Adipocyte (in vitro differentiated cells): ENCODE results near the gene SOX6.
A peak's percentile ranks its signal among the peaks of the same experiment; 100 is the strongest.

Experiments
- DNase-seq: peaks from one replicate; pipeline ENCODE4 v3.0.0-alpha.2; 2015; ENCODE audit warnings: low read depth
- H3K27me3 ChIP-seq: replicated peaks from 2 replicates; pipeline ENCODE4 v1.7.0; 2013; ENCODE audit warnings: mild to moderate bottlenecking, low read length, moderate library complexity; ENCODE audit not compliant: control insufficient read depth, insufficient read depth
- H3K36me3 ChIP-seq: 2 replicates; pipeline ENCODE4 v1.7.0; 2013; ENCODE audit warnings: low read length, mild to moderate bottlenecking, moderate library complexity; ENCODE audit not compliant: control insufficient read depth, insufficient read depth, severe bottlenecking
- H3K4me1 ChIP-seq: 2 replicates; pipeline ENCODE4 v1.7.0; 2013; ENCODE audit warnings: mild to moderate bottlenecking, low read length, moderate library complexity; ENCODE audit not compliant: control insufficient read depth, insufficient read depth
- H3K4me3 ChIP-seq: 2 replicates; pipeline ENCODE4 v1.7.0; 2013; ENCODE audit warnings: mild to moderate bottlenecking, low read length, moderate library complexity
- H3K9ac ChIP-seq: 2 replicates; pipeline ENCODE4 v1.7.0; 2013; ENCODE audit warnings: mild to moderate bottlenecking, low read length, moderate library complexity
- H3K9me3 ChIP-seq: 2 replicates; pipeline ENCODE4 v1.7.0; 2013; ENCODE audit warnings: mild to moderate bottlenecking, low read length, moderate library complexity; ENCODE audit not compliant: control insufficient read depth

Gene SOX6

GRCh38 chr11:16266021-16266420 lies 90.3 kb downstream of the SOX6 start:
- Histone ChIP-seq H3K9ac (no peak overlapping the region), H3K9me3 (peaks cover 8% of the 10 kb centered on the region), H3K4me3 (no peak overlapping the region), H3K27me3 (no peaks in the 10 kb centered on the region), H3K36me3 (no peaks in the 10 kb centered on the region), H3K4me1 (no peaks in the 10 kb centered on the region)
- no peak for DNase-seq

- Histone ChIP-seq H3K4me1 (no peaks in the 10 kb centered on the region), H3K36me3 (no peaks in the 10 kb centered on the region), H3K4me3 (no peak overlapping the region), H3K9me3 (peaks cover 8% of the 10 kb centered on the region), H3K27me3 (no peaks in the 10 kb centered on the region), H3K9ac (no peak overlapping the region)
- no peak for DNase-seq
Observed at GRCh38 chr11:16265022-16265421, 91.3 kb downstream of the SOX6 start.

- no peak overlapping the region for H3K9ac ChIP-seq
- no peak overlapping the region for H3K4me3 ChIP-seq
- H3K36me3 ChIP-seq, result no peaks in the 10 kb centered on the region
- H3K4me1 ChIP-seq, result no peaks in the 10 kb centered on the region
- DNase-seq, result no peak
- H3K9me3 ChIP-seq, result peaks cover 8% of the 10 kb centered on the region
- no peaks in the 10 kb centered on the region for H3K27me3 ChIP-seq
Observed at GRCh38 chr11:16262645-16262955, 93.7 kb downstream of the SOX6 start.

GRCh38 chr11:16261836-16262644 lies 94.3 kb downstream of the SOX6 start:
- Histone ChIP-seq H3K27me3 (no peaks in the 10 kb centered on the region), H3K4me3 (no peak overlapping the region), H3K36me3 (no peaks in the 10 kb centered on the region), H3K9me3 (peaks cover 8% of the 10 kb centered on the region), H3K9ac (no peak overlapping the region), H3K4me1 (no peaks in the 10 kb centered on the region)
- no peak for DNase-seq

- Histone ChIP-seq H3K4me3 (no peak overlapping the region), H3K4me1 (no peaks in the 10 kb centered on the region), H3K36me3 (no peaks in the 10 kb centered on the region), H3K9ac (no peak overlapping the region), H3K27me3 (no peaks in the 10 kb centered on the region), H3K9me3 (peaks cover 5% of the 10 kb centered on the region)
- peak; percentile 39 for DNase-seq
Observed at GRCh38 chr11:16252373-16252772, 104.0 kb downstream of the SOX6 start.

GRCh38 chr11:16248248-16248647 lies 108.1 kb downstream of the SOX6 start:
- H3K9ac ChIP-seq, result no peak overlapping the region
- DNase-seq, result no peak
- no peaks in the 10 kb centered on the region for H3K36me3 ChIP-seq
- H3K9me3 ChIP-seq, result peaks cover 10% of the 10 kb centered on the region
- no peaks in the 10 kb centered on the region for H3K27me3 ChIP-seq
- no peak overlapping the region for H3K4me3 ChIP-seq
- H3K4me1 ChIP-seq, result no peaks in the 10 kb centered on the region

GRCh38 chr11:16242806-16243205 lies 113.5 kb downstream of the SOX6 start:
- H3K4me3 ChIP-seq, result no peak overlapping the region
- no peak for DNase-seq
- H3K36me3 ChIP-seq, result no peaks in the 10 kb centered on the region
- H3K4me1 ChIP-seq, result no peaks in the 10 kb centered on the region
- H3K9me3 ChIP-seq, result peaks cover 5% of the 10 kb centered on the region
- H3K9ac ChIP-seq, result no peak overlapping the region
- no peaks in the 10 kb centered on the region for H3K27me3 ChIP-seq

- Histone ChIP-seq H3K9me3 (peaks cover 5% of the 10 kb centered on the region), H3K27me3 (no peaks in the 10 kb centered on the region), H3K9ac (no peak overlapping the region), H3K4me1 (no peaks in the 10 kb centered on the region), H3K36me3 (no peaks in the 10 kb centered on the region), H3K4me3 (no peak overlapping the region)
- DNase-seq, result no peak
Observed at GRCh38 chr11:16240687-16241086, 115.7 kb downstream of the SOX6 start.

GRCh38 chr11:16239141-16240105 lies 116.9 kb downstream of the SOX6 start:
- no peaks in the 10 kb centered on the region for H3K9me3 ChIP-seq
- H3K4me1 ChIP-seq, result no peaks in the 10 kb centered on the region
- DNase-seq, result peak; percentile 4
- H3K4me3 ChIP-seq, result no peak overlapping the region
- no peaks in the 10 kb centered on the region for H3K27me3 ChIP-seq
- H3K36me3 ChIP-seq, result no peaks in the 10 kb centered on the region
- no peak overlapping the region for H3K9ac ChIP-seq

- Histone ChIP-seq H3K4me1 (no peaks in the 10 kb centered on the region), H3K9me3 (no peaks in the 10 kb centered on the region), H3K36me3 (no peaks in the 10 kb centered on the region), H3K4me3 (no peak overlapping the region), H3K27me3 (no peaks in the 10 kb centered on the region), H3K9ac (no peak overlapping the region)
- peak; percentile 32 for DNase-seq
Observed at GRCh38 chr11:16226245-16226644, 130.1 kb downstream of the SOX6 start.

- H3K4me3 ChIP-seq, result no peak overlapping the region
- no peaks in the 10 kb centered on the region for H3K9me3 ChIP-seq
- no peaks in the 10 kb centered on the region for H3K4me1 ChIP-seq
- H3K36me3 ChIP-seq, result no peaks in the 10 kb centered on the region
- no peak overlapping the region for H3K9ac ChIP-seq
- DNase-seq, result no peak
- no peaks in the 10 kb centered on the region for H3K27me3 ChIP-seq
Observed at GRCh38 chr11:16225623-16226022, 130.7 kb downstream of the SOX6 start.
